Measurements from ENCODE around the gene GNG12.

Gene GNG12

DNA sequence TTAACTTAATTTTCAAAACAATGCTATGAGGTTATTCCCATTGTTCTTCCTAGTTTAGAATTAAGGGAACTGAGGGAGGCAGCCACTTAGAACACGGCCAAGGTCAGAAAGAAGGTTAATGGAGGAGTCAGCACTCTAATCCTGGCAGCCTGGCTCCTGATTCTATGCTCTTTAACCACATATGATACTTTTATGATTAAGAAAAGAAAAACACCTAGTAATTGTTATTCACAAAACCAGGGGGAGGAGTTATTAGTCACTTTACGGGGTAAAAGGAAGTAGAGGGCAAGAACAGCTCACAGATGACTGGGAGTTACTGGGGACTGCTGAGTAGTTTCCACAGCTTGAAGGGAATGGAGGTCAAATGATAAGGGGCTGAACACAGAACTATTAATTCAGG is 109.6 kb downstream of the GNG12 start:
- no peak for DNase-seq

DNA sequence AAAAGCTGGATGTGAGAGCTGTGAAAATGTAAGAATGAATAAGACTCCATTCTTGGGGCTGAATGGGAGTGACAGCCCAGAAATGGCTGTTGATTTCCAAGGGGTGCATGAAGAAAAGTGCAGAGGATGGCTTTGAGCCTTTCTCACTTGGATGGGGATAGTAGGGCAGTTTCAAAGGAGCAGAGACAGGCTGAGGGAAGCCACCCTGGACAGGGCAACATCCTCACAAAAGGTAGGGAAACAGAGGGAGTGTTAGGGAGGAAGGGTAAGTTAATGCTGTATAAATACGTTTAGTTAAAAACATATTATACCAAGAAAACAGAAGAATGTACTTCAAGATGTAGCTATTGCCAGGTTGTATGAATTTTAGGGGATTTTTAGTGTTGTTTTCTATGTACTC is 110.1 kb downstream of the GNG12 start:
- no peak for DNase-seq

DNA sequence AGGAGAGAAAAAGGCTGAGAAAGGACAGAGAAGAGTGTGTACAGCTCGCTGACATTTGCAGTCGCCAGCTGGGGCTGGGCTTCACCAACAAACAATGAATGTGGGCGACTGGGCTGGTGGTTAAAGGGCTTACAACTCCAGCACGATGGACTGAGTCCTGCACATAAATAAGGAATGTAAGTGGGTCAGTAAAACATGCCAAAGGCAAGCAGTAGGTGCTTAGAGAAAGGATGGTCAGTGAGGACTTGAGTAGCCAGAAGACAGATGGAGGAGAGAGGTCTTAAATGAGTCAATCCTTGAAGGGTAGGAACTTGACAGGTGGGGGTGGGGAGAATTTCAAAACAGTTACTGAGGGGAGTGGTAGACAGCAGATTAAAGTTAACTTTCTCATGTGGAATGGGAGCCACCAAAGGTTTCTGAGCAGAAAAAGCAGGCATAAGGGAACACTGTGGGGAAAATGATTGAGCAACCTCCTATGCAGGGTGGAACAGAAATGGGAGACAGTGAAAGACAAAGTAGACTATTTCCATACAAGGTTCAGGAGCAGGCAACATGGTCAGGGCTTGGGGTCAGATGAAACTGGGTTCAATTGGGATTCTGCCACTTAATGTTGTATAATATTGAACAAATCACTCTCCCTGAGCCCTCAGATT is 110.8 kb downstream of the GNG12 start:
- DNase-seq, result no peak

DNA sequence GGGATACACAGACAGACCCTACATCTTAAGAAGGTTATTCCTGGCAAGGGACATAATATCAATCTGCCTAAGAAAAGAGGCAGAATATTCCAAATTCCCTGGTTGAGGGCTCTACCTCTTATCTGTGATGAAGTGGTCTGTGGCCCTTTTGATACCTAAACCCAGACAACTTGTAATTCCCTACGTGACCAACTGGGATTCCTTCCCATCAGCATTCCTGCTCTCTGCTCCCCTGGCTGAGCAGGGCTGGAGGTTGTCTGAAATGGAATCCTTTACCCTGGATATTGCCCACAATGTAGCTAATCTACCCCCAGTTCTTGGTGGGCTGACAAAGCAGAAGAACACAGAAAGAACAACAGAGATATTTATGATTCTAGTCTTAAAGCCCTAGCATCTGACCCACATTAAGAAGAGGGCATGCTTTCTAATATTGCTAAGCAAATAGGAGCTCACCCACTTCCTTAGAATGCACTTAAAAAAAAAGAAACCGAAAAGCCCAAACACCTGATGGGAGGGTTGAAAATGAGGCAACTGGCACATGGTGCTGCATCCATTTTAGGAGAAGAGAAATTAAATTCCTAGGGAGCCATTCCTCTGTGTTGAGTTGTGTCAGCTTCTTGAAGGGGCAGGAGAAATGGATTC is 111.5 kb downstream of the GNG12 start:
- DNase-seq, result no peak

DNA sequence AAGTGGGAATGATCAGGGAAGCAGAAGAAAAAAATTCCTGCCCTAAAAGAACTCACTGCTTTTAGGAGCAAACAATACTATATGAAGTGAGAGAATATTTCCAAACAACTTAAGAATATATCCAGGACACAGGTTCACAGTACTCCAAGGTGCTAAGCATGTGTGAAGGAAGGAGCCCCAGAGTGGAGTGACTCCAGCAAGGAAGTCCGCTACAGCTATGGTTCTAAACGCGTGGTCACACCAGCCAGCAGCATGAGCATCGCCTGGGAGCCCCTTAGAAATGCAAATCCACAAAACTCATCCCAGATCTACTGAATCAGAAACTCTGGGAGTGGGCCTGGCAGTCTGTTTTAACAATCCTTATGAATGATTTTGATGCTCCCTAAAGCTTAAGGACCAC is 112.2 kb downstream of the GNG12 start:
- no peak for DNase-seq

DNA sequence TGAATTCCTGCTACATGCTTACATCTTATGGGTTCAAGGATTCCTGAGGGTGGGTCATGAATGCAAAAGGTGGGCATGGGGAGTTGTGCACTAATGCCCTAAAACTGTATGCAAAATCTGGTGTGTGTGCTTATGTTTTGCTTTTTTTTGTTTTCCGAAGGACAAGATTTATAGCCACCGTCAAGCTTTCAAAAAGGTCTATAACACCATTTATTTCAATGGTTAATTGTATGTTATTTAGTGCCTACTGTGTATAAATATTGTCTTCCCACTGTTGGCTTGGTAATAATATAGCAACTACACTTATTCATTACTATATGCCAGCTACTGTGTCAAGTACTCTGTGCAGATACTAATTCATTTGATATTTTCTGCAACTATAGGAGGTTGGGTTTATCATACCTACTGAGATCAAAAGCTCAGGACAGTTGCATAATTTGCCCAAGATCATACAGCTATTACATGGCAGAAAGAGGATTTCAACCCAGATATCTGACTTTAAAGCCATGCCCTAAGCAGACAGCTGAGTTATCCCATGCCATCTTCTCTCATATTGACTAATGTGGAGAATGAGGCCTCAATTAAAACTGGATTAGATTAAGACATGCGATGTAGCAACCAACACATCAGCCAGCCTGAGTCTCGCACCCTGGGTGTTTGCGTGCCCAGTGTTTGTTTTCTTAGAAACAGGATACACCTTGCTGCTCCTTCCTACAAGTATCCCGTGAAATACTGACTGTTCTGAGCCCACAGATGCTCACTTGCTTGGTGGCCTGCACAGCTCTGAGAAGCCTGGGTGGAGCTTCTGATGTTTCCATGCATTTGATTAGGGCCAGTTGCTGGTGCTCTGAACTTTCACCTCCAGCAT is 113.7 kb downstream of the GNG12 start:
- no peak for DNase-seq

DNA sequence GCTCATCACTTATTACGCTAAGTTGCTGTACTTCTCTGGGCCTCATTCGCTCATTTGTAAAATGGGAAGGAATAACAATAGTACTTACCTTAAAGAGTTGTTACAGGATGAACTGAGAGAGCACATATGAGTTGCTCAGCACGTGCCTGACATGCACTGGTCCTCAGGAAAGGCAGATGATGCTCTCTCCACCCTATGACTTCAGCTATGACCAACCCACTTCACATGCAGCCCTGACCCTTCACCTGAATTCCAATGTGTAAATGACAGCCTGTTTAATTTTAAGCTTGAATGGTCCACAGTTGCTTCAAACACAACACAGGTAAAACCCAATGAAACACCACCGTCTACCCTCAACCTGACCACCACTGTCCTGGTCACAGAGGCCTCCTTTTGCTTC is 115.4 kb downstream of the GNG12 start:
- DNase-seq, result no peak

DNA sequence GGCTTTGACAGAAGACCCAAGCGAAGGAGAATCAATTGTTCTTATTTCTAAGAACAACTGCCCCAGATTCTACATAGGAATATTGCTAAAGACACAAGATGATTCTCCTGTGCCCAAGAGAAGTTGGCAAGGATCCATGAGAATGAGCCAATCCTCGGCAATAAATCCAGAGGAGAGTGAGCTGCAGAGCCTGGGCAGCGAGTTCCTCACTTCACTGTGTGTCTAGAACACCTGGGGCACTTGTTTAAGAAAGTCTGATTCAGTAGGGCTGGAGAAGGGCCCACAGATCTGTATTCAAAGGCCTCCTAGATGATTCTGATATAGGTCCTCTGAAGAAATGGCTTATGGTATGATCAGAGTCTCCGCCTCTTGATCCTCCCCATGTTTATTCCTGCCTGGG is 116.5 kb downstream of the GNG12 start:
- DNase-seq, result no peak

DNA sequence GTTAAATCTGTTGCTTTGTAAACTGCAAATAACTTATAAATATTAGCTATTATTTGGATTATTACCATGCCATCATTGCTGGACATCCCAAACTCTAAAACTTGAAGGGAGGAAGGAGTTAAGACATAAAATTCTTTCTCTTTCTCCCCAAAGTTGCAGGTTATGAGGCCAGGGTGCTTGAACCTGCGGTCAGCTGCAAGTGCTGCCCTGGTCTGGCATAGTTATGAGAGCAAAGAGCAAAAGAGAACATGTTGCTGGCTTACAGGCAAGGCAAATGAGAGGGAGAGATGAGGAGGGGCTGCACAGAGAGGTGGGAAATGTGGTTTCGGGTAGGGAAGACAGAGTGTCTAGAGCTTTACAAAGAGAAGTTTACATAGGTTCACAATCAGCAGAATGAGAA is 117.4 kb downstream of the GNG12 start:
- DNase-seq, result no peak

DNA sequence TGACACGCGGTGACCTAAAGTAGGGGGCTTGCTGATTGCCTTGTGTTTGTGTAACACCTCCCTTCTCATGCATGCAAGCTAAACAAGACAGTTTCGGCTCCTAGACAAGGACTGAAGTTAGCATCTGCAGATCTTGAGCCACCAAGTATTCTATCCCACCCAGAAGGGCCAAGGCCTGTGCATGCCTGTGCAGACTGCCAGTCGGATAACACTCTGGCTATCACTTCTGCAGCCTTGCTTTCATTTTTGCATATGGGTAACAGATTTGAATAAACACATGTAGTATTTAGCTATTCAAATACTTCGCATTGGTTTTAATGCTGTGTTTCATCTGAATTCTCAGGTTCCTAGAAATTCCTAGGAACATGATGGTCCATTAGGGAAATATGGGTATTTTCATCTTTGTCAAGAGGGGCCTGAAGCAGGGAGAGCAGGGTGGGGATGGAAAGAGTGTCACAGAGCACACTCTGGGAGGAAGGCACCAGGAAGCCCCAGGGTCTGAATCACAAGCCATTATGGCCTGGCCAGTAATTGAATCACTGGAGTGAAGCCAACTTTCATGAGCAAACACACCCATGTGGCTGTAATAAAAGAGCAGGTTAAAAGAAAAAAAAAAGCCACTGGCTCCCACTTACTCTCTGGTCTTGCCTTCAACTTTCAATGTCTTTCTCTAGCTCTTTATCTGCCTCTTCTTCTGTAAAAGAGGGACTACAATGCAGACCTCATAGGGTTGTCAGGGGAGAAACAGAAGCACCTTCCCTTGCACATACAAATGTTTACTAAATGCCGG is 120.0 kb downstream of the GNG12 start:
- DNase-seq, result no peak

DNA sequence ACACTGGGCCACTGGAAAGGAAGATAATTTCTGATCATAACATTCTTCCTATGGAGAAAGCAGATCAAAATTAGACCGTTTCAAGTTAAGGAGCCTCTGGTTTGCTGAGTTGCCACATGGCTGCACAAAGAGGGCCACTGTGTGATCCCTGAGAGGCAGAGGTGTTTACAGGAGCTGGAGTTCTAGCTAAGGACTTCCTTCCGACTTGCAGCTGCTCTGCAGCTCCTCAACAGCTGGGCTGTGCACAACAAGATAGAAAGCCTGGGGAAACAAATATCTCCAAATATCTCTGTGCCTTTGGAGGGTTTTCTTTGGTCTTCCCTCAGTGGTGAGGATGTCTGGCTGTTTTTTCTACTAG is 121.4 kb downstream of the GNG12 start:
- DNase-seq, result no peak

DNA sequence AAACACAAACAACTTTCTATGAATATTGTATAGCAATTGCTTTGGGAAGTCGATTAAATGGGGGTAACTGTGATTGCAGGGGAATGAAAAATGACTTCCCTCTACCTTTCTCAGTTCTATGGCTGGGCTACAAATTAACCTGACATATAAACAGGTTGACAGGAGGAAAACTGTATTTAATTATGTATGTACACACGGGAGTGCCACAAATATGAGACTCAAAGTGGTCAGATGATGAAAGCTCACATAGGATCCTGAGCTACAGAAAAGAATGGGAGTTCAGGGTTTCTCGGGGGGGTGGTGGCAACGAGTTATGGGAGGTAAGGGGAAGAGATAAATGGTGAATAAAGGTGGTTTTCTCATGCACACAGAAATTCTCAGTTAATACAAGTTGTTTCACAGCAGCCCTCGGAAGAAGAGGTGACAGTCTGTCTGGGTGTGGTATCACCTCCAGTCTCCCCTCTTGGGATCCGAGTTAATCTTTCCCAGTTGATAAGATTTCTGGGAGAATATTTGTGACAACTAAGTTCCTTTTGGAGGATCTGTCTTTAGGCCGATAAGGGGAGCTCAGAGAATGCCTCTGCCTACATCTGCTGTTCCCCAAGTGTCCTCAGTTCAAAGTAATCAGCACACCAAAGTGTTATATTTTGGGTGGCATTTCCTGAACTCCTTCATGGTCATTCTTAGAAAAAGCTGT is 122.0 kb downstream of the GNG12 start:
- no peak for DNase-seq

DNA sequence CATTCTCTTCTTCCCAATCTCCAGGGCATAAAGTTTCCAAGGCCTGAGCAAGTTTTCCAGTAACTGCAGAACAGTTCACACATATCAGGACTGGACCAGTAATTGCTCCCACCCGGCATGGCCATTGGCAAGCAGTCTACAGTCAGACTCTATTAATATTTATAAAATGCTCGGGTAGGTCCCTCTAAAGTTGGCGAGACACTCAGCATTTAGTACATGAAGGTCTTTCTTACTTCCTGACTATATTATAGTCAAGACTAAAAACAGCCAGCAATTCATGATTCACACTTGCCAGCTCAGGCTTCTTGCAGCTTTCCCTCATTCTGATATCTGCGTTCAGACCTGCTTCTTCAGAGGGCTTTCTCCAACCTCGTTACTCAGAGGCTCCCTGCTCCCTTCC is 122.8 kb downstream of the GNG12 start:
- no peak for DNase-seq

DNA sequence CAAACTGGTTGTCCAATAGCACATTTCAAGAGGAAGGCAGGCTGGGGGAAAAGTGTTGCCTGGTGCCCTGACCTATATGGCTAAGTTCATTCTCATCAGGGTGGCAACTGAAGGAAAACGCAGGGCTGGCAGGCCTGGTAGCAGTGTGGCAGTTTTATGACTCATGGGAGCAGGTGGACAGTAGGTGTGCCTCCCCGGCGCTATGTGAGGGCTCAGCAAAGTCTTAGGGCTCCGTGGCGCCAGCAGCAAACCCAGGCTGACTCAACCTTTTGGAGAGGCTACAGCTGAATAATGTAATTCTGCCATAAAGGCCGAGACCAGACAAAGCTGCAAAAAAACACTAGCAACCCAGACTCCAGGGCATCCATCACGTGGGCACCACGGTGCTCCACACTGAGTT is 124.7 kb downstream of the GNG12 start:
- DNase-seq, result no peak

DNA sequence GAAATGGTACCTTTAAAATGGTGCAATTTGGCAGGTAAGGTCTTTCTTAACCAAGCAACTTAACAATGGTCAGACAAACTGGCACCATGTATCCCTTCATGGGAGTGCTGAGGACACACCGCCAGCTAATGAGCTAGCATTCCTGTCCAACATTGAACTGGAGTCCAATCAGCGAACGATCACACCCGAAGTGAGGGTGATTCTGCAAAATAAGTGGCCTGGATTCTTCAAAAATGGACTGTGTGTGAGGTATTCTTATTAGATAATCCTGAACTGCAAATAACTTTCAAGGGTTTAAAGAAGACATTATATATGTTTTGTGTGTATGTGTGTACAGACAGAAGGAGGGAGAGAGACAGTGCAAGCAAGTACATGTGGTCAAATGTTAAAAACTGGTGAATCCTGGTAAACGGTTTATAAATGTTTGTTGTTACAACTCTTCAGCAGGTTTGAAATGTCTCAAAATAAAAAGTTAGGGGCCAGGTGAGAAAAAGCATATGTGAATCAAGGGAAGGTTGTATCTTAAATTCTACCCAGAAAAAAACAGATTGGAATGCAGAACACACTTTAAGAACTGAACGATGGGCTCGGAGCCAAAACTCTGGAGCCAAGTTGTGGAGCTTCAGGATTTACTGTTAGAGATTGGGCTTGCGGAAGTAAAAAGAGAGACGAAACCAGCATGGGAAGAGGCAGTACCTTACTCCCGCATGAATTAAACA is 127.4 kb downstream of the GNG12 start:
- DNase-seq, result no peak

DNA sequence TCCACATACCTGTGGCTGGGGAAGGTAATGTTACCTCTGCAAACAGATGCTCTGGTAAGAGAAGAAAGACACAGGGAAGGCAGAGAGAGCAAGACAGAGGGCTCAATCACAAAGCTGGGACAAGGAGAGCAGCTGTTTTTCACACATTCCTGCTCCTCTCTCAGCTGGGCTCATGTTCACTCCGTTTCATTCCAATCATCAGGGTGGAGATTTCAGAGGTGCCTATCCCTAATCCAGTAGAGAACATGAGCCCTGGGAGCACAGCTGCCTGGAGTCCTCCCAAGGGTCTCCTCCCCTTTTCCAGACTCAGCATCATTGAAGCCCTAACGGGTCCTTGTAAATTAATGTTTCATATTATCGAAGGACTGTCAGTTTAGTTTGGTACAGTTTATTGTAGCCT is 128.9 kb downstream of the GNG12 start:
- no peak for DNase-seq

DNA sequence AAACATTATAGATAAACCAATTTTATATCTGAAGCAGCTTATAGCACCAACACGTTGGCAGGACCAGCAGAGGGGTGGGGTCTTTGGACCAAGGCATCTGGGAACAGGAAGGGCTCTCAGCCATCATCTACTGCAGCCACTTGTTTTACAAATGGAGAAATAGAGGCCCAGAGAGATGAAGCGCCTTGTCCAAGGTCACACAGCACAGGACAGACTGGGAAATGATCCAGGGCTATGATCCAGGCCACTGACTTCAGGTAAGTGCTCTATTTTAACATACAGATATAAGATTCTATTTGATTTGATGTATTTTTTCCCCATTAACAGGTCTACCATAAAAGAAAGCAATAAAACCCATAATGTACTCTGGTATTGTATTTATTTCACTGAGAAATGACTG is 131.4 kb downstream of the GNG12 start:
- no peak for DNase-seq

DNA sequence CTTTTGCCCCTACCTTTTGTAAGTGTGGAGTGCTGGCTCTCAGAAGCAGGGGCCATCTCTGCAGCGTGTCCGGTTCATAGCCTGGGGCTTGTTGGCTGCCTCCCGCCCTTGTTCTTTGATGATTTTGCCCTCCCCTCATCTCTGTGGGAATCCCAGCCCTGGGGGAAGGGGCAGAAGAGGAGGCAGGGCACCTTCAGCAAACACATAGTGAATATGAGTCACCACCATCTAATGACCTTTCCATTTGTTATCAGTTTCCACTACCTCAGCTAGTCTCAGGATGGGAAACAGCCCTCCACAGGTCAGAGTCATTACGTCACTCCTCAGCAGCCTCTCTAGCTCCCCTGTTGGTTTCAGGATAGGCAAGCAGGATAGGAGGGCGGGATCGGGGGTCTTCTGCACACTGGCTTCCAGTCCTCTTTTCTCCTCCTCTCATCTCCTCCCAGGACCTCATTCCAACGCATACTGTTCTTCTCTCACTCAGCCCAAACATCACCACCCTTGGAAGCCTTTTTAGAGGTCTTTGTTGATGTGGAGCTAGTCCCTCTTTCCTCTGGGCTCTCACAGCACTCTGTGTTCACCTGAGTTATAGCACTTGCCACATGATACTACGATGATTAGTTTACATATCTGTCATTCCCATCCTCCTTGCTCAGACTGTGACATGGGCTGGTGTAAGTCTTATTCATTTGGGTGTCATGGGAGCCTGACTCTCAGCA is 132.4 kb downstream of the GNG12 start:
- no peak for DNase-seq

DNA sequence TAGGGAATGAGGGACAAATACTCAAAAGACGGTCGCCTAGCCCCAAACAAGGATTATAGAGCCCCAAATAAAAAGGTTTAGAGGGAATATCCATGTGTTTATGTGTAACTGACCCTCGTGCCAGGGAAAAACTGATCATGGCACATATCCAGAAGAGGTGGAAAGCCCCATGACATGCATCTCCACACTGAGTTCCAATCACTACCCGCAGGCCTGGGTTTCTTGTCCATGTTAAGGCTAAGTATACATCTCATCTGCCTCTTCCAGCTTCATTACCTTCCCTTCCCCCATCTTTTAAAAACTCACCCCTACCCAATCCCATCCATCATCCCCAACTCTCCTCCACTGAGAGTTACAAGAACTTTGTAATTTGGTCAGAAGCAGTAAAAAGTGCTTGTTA is 133.0 kb downstream of the GNG12 start:
- no peak for DNase-seq

DNA sequence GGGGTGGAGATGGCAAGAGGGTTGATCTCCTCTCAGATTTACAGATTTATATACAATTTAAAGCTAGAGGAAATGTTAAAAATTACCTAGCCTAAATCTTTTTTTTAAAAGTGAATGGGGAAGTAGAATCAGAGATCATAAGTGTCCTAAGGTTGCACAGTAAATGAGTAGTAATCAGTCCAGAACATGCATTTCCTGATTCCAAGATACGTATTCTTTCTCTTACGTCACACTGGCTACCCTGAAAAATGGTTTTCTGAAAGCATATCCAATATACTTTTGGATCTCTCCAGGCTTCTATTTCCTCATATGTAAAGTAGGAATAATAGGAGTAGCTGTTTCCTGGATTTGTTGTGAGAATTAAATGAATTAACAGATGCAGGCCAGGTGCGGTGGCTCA is 136.6 kb downstream of the GNG12 start:
- DNase-seq, result no peak

DNA sequence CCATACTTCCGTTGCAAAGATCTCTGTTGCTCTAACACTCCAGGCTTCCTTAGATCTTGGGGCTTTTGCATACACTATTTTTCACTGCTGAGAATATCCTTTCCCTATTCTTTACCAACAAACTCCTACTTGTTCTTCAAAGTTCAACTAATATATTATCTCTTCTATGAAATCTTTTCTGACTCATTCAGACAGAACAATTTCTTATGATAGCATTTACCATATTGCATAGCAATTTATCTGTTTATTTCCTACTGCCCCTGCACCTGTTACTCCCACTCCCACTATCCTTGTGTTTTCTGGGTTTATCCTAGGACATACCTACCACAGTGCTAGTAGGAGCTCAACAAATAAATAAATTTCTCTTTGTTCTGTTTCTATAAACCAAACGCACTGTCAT is 137.3 kb downstream of the GNG12 start:
- DNase-seq, result no peak

DNA sequence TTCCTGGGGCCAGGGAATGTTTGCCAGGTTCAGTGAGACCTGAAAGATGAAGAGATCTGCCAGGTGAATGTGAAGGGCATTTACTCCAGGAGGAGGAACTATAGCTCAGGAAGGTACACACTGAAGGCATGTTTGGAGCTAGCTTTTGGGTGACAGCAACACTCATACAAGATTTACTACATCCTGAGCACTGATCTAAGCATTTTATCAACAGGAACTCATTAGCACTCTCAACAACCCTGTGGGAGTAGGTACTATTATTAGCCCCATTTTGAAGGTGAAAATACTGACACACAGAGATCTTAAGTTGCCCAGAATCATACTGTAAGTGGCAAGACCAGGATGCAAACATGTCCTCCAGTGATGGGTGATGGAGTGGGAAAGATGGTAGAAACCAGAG is 141.6 kb downstream of the GNG12 start:
- no peak for DNase-seq
